Measurements from ENCODE around the gene CSF1R.

Gene CSF1R

DNA sequence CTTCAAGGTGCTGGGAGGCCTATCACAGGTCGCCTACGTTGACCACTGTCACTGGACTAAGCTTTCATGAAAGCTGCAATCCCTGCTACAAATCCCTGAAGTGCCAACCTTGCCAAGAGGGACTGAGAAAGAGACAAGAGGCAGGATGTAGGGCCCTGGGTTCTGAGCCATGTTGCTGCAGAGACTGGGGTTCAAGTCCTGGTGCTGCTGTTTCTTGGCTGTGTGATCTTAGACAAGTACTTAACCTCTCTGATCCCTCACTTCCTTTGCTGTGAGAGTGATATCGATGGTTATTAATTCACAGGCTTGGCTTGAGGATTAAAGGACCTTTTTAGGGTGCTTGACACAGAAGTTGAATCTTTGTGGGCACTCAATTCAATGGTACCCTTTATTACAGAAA lies 15.5 kb downstream of the CSF1R start:
- no peak for DNase-seq (ENCODE audit: low read depth in 1 of 2, low spot score in 1 of 2)

DNA sequence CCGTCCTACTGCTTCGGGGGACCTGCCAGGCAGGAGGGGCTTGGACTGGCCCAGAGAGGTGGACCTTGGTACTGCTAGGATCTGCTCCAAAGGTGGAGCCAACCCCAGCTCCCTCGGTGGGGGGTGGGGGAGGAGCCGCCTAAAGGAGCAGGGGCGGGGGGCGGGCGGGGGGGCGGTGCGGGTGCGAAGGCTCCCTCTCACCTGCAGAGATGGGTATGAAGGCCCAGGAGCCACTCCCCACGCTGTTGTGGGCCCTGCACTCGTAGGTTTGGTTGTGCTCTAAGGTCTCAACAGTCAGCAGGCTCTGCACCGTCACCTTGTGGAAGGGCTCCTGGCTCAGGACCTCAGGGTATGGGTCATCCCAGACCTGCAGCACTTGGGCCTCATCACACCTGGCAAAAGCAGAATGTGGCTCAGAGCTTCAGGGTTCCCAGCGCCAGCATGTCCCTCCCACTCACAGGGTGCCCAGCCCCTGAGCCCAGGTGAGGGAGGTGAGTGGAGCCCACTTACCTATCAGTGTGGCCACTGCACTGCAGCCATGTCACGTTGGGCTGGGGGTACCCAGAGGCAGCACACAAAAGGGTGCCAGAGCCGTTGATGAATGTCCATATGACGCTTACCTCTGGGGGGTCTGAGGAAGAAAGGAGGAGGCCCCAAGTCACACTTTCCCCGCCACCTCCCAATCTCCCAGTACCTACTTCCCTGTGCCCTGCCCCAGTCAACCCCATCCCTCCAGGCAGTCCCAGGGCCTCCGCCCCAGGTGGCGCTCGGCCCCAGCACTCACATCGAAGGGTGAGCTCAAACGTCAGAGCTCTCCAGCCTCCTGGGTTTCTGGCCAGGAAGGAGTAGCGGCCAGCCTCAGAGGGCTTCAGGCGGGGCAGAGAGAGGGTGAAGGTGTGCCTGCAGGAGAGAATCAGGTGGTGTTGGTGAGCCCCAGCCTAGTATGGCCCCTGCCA lies 16.4 kb downstream of the CSF1R start:
- DNase-seq (ENCODE audit: low read depth in 1 of 2, low spot score in 1 of 2), result no peak

DNA sequence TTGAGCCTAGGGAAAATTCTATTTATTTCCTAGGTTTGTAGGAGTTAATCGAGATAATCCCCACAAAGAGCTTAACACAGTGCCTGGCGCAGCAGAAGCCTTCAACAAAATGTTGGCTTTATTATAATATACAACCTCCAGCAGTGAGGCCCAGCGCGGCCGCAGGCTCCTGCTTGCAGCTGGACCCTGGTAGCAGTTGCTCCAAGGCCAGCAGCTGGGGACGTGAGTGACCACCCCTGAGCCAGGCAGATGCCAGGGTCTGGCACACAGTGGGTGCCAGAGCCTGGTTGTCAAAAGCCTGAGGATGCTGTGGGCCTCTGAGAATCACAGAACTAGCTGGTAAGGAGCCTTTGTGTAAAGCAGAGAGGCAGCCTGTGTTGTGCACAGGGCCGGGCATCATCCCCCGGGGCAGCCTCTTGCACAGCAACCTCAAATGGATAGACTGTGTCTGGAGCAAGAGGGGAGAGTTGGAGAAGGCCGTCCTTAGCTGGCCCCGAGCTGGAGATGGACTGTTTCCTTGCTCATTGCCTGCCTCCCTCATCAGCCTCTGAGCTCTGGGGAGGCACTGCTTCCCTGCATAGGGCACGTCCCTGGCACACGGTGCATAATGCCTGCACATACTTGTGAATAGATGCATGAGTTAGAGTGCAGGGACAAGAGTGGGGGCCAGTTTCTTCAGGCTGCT lies 17.3 kb downstream of the CSF1R start:
- DNase-seq (ENCODE audit: low read depth in 1 of 2, low spot score in 1 of 2), result no peak

DNA sequence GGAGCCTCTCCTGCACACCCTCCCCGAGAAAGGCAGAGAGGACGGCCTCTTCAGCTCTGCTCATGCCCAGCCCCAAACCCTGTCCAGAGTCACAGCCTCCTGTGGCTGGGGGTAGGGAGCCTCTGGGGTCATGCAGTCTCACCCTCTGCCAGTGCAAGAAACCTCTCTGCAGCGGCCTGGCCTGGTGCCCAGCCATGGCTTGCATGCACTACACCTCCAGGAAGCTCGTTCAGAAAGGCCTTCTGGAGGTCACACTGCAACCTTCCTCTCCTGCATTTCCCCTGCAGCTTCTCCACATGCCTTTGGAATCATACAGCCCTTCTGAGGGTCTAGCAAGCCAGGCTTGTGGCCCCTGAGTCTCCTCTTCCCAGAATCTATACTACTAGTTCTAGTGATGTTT lies 17.9 kb downstream of the CSF1R start:
- no peak for DNase-seq (ENCODE audit: low read depth in 1 of 2, low spot score in 1 of 2)

DNA sequence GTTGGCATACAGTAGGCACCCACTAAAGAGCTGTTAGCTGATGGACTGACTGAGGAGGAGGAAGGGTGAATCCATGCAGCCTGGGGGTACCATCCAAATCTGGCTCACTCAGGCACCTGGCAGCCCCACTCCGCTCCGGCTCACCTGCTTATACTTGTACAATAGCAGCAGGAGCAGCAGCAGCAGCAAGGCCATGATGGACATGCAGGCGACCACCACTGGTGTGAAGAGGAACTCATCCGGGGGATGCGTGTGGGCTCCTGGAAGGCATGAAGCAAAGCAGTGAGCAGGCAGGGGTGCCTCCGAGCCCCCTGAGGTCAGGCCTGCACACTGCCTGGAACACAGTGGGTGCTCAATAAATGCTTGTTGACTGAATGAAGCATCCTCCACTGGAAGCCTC lies 18.3 kb downstream of the CSF1R start:
- DNase-seq (ENCODE audit: low read depth in 1 of 2, low spot score in 1 of 2), result no peak

DNA sequence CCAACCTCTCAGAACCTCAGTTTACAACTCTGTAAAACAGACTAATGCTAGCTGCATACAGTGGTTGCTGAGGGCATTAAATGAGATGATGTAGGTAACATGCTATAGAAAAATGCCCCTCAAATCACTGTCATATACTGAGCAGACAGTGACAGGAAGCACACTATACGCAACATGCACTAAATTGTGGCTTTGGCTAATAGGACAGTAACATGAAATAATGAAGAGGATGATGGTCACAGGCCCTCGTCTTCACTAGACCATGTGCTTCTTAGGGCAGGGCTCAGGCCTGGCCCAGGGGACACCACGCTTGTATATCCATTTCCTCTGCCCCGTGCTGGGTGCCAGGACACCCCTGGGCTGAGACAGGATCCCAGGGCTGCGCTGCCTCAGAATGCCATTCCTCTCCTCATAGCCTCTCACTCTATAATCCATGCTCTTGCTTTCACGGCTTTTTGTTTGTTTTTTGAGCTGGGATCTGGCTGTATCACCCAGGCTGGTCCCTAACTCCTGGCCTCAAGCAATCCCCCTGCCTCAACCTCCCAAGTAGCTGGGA lies 18.9 kb downstream of the CSF1R start:
- no peak for DNase-seq (ENCODE audit: low read depth in 1 of 2, low spot score in 1 of 2)

DNA sequence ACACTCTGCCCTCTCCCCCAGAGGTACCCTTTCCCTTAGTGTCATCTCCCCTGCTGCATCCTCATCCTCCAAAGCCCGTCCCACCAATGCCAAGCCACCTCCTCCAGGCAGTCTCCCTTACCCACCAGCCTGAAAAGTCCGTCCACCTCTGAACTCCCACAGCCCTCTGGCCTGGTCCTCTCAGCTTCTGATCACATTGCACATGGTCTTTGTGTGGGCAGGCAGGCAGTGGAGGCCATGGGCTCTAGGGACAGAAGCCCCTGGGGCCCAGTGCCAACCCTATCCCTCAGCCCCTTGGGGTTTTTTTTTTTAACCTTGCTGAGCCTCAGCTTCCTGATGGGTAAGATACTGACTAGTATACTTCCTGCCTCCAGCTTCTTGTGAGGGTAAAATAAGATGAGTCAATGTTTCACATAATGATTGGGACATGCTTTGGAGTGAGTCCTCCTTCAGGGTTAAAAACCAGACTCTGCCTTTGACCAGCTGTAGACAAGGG lies 19.4 kb downstream of the CSF1R start:
- no peak for DNase-seq (ENCODE audit: low read depth in 1 of 2, low spot score in 1 of 2)

DNA sequence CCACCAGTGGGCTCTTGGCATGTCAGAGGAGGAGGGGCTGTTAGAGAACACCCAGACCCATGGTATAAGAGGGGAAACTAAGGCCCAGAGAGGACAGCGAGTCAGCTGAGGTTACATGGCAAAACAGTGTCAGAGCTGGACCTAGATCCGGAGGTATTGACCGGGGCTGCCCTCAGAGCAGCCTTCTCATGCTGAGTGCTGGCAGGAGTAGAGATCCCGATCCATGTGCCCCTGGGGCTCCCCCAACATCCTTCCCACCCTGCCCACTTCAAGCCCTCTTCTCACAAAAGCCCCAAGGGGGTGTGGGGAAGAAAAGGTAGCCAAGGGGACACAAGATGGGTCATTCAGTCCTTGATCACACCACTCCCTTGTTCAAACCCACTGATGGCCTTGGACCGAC lies 19.9 kb downstream of the CSF1R start:
- no peak for DNase-seq (ENCODE audit: low read depth in 1 of 2, low spot score in 1 of 2)

DNA sequence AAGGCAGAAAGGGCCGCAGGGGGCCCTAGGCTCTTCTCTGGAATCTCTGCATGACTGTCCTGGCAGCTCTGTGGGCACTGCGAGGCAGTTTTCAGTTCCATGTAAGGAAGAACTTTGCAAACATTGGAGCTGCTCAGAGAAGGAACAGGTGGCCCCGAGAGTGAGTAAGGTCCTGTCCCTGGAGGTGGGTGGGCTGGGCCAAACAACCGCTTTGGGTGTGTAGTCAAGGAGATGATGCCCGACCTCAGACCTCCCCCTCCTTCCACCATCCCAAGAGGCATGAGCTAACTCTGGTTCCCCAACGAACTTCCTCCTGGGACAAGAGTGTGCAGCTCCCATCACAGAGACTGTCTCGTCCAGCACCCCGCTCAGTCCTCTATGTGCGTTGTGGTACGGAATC lies 20.5 kb downstream of the CSF1R start:
- no peak for DNase-seq (ENCODE audit: low read depth in 1 of 2, low spot score in 1 of 2)

DNA sequence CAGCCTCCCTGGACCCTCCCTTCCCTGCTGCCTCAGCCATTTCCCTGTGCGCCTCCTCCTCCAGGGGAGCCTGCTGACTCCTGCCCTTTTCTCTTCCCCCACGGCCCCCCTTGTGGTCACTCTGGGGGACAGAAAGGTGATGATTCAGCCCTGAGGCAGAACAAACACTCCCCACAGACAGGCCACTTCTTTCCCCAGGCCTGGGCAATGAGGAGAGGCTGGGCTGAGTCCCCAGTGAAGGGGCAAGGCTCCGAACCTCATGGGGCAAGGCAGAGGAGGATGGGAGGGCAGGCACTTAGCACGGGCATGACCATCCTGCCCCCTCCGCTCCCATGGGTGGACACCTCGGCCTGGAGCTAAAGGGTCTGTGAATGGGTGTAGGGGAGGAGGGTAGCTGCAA lies 21.0 kb downstream of the CSF1R start:
- no peak for DNase-seq (ENCODE audit: low read depth in 1 of 2, low spot score in 1 of 2)

DNA sequence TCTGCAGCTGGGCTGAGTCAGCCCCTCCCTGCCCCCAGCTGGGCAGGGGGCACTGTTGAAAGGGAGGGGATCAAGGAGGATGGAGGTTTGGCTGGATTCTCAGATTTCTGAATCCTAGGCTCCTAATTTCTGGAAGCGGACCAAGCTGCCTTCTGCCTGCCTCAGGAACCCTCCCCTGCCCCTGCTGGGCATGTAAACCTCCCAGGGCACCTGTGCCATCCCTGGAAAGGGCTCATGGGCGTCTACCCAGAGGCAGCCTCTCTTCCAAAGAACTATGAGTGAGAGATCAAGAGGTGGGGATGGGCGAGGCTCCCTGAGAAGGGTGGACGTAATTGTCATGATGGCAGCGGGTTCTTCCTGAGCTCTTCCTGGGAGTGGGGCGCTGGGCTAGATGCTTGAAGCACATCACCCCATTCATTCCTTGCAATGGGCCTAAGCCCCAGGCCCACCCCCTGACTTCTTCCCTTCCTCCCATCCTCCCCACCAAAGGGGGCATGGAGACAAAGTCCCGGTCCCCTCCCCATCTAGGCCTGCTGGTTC lies 21.6 kb downstream of the CSF1R start:
- DNase-seq (ENCODE audit: low read depth in 1 of 2, low spot score in 1 of 2), result no peak

DNA sequence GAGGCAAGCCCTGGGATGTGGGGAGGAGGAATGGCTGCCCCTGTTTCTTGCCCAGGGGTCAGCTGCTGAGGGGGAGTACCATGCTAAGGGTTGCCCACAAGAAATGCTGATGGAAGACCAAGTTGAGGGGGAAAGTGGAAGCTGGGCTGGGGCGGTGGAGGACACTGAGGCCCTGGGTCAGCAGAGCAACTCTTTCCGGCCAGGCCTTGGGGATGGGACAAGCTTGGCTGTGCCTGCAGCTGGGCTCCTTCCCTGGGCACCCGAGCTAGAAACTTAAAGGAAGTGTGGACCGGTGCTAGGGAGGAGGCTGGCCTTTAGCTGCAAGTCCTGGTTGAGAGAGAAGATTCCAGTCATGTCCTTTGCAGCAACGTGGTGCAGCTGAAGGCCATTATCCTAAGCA lies 22.7 kb downstream of the CSF1R start:
- no peak for DNase-seq (ENCODE audit: low read depth in 1 of 2, low spot score in 1 of 2)

DNA sequence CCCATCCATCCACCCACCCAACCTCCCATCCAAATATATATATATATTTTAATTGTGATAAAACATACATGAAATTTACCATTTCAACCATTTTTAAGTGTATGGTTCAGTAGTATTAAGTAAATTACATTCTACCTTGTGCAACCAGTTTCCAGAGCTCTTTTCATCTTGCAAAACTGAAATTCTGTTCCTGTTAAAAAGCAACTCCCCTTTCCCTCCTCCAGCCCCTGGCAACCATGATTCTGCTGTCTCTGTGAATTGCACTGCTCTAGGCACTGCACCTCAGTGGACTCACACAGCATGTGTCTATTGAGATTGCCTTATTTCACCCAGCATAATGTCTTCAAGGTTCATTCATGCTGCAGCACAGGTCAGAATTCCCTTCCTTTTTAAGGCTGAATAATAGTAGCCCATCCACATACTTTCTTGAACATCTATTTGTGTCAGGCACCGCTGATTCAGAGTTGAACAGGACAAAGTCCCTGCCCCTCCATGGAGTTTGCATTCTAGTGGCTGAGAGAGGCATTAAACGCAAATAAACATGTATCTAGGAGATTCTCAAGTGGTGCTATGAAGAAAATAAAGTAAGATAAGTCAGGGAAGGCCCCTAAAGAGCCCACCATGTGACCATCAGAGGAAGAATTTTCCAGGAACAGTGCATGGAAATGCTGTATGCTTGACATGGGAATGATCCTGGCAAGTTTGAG lies 24.0 kb downstream of the CSF1R start:
- DNase-seq (ENCODE audit: low read depth in 1 of 2, low spot score in 1 of 2), result no peak

DNA sequence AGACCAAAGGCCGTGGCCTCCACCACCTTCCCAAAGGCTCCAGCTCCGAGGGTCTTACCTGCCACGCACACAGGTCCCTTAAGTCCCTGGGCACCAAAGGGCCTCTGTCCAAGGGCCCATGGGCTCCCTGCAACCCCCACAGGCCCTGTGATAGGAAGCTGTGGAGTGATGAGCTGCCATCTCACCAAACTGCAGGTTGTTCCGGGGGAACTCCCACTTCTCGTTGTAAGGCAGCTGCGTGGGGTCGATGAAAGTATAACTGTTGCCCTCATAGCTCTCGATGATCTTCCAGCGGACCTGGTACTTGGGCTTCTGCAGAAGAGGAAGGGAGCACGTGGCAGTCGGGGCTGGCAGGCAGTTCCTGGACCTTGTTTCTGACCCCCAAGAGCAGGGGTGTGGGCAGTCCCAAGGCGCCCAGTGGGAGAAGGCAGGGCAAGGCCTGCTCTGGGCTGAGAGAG lies 24.8 kb downstream of the CSF1R start:
- DNase-seq (ENCODE audit: low read depth in 1 of 2, low spot score in 1 of 2), result no peak

DNA sequence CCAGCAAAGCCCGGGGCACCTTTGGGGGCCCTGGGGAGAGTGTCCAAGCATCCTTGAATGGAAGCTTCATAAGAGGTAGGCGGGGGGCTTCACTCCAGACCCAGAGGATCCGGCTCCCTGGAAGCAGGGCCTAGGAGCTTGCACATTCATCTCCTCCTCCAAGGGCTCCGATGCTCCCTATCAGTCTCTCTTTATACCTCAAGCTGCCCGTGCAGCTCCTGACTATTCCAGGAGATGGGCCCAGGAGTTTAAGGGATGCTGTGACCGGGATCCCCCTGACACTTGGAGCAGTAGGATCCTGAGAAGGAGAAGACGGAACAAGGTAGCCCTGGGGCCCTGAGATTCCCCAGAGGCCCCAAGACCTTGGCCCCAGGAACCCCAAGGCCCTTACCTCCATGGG lies 25.9 kb downstream of the CSF1R start:
- no peak for DNase-seq (ENCODE audit: low read depth in 1 of 2, low spot score in 1 of 2)

DNA sequence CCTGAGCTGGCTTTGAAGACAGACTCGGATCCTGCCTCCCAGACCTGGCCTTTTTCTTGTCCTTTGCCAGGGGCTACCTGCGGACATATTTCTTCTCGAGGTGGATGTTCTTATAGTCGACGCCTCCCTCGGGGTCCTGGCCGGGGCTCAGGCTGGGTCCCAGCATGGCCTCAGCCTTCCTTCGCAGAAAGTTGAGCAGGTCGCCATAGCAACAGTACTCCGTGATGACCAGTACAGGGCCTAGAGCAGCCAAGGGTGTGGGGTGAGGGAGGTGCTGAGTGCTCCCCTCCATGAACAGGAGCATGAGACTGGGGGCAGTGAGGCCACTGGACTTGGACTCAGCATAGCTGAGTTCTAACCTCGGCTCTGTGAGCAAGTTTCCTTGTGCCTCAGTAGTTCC lies 26.7 kb downstream of the CSF1R start:
- no peak for DNase-seq (ENCODE audit: low read depth in 1 of 2, low spot score in 1 of 2)

DNA sequence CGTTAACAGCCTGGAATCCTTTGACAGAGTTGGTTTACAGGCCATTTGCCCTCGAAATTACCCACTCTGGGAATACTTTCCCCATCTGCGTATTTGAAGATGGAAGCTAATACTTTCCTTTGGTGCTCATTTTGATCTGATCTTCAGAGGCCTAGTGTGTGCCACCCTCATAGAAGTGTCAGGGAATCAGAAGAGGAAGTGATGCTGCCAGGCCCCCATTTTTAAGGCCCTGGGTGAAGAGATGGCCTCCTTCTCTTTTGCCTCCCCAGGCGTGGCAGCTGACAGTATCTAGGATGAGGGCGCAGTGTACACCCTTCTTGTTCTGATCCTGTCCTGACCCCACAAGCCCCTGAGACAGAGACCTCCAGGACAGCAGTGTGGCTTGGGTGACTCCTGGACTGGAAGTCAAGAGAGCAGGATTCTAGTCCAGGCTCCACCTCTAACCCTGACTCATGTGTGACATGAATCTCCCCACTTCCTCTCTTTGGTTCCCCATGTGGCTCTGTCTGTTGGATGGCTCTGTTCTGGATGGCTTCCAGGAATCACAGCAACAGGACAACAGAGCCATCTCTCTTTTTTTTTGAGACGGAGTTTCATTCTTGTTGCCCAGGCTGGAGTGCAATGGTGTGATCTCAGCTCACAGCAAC lies 27.8 kb downstream of the CSF1R start:
- DNase-seq (ENCODE audit: low read depth in 1 of 2, low spot score in 1 of 2), result no peak

DNA sequence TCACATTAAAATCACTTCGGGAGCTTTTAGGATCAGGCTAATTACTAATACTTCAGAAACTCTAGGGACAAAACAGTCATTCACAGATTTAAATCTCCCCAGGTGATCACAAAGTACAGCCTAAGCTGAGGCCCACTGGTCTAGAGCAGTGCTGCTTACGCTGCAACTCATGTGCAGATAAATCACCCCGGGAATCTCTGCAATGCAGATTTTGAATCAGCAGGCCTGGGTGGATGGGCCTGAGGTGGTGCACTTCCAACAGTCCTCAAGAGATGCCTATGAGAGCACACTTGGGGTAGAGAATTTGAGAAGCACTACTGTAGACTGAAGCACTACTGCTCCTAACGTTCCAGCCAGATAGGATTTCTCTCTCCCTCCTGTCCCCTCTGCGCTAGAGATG lies 28.4 kb downstream of the CSF1R start:
- no peak for DNase-seq (ENCODE audit: low read depth in 1 of 2, low spot score in 1 of 2)

DNA sequence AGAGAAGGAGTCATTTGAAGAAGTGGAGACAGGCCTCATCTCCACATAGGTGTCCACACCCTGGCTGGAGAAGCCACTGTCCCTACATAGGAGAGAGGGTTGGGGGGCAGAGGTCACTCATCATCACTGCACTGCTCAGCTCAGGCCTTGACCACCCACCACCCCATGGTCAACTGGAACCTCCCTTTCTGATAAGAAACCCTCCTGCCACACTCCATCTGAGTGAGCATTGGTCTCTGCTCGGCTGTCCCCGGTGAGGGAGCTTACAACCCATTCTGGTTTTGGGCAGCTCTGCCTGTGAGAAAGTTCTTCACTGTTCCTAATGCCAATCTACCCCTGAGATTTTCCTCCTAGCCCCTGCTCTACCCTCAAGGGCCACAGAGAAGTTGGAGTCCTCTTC lies 28.8 kb downstream of the CSF1R start:
- DNase-seq (ENCODE audit: low read depth in 1 of 2, low spot score in 1 of 2), result no peak

DNA sequence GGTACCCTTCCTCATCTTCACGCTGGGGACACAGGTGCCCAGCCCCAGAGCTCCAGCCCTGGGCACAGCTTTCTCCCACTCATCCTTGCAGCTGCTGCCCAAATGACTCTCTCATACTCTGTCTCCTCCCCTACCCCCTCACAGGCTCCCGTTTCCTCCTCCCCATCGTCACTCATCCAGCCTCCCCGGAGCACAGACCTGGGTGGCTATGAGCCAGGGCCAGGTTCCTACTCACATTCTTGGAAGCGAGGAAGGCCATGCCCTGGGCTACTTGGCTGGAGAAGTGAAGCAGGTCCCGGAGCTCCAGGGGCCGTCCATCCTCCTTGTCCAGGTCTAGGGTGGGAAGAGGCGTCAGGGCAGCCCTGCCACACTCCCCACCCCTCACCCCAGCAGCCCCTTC lies 29.3 kb downstream of the CSF1R start:
- no peak for DNase-seq (ENCODE audit: low read depth in 1 of 2, low spot score in 1 of 2)

DNA sequence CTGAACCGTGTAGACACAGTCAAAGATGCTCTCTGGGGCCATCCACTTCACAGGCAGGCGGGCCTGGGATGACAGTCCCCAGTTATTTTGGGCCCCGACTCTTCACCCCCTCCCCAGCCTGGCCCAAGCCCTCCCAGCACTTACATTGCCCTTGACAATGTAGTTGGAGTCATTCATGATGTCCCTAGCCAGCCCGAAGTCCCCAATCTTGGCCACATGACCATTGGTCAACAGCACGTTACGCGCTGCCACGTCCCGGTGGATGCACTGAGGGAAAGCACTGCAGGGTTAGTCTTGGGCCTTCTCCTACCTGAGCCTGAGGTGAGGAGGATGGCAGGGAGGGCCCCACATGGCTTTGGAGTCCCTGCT lies 30.3 kb downstream of the CSF1R start:
- DNase-seq (ENCODE audit: low read depth in 1 of 2, low spot score in 1 of 2), result no peak
